H1 (cell line): ENCODE measurements around the gene MAS1L.

Experiments used
- NRF1 ChIP-seq: IDR thresholded peaks from 2 replicates; pipeline ENCODE4 v1.6.1; 2011; ENCODE audit warnings: mild to moderate bottlenecking, low read depth, low read length, improper control_type of control experiment
- RAD21 ChIP-seq, 2 experiments: IDR thresholded peaks in 1 of 2; conservative IDR thresholded peaks in 1 of 2; 2 replicates each; pipeline ENCODE4 v1.6.1; 2011; ENCODE audit warnings: low read depth in 2 of 2, low read length in 2 of 2, improper control_type of control experiment in 1 of 2, inconsistent platforms in 1 of 2, mild to moderate bottlenecking in 1 of 2, moderate library complexity in 1 of 2

GRCh38 chr6:29461021-29461814, 26.5 kb downstream of the MAS1L start:
- TF ChIP-seq NRF1 = no peak
- TF ChIP-seq RAD21 (IDR thresholded peaks at IDR 0.05 in 1 of 2, conservative IDR thresholded peaks at IDR 0.05 in 1 of 2; ENCODE audit: low read depth in 2 of 2, low read length in 2 of 2) = no peak
